Transverse colon (tissue), 4 donors: ENCODE results near the gene SPDYE17. TPM values are rescaled to one million over a fixed set of nuclear protein-coding genes. Genes with fewer than 3 reads are reported as not detected.
"Not testable (repeated sequence)": the region's sequence is repeated elsewhere in the genome, so short reads cannot be mapped to it uniquely, and the experiment has no call there.

Source experiments
- DNase-seq: peaks from one replicate; pipeline ENCODE4 v3.0.0-alpha.2; 2019
- H3K27ac ChIP-seq, 4 donors: fragments of 200-600 bp; sonication (generic); 2 replicates each; pipeline ENCODE4 v1.5.1; 2016 to 2018; ENCODE audit warnings: inconsistent platforms in 4 of 4
- H3K27me3 ChIP-seq: fragments of 200-600 bp; sonication (generic); 2 replicates; pipeline ENCODE4 v1.5.1; 2017; ENCODE audit warnings: inconsistent platforms
- H3K36me3 ChIP-seq, 4 donors: fragments of 200-600 bp; sonication (generic); 2 replicates each; pipeline ENCODE4 v1.5.1; 2017 to 2019; ENCODE audit warnings: inconsistent platforms in 4 of 4
- H3K4me1 ChIP-seq, 4 donors: fragments of 200-600 bp; sonication (generic); 2 replicates each; pipeline ENCODE4 v1.5.1; 2017 to 2020; ENCODE audit warnings: inconsistent platforms in 4 of 4
- H3K4me3 ChIP-seq, 4 donors: fragments of 200-600 bp; sonication (generic); 1 replicate in 1 of 4; 2 replicates in 3 of 4; pipeline versions ENCODE4 v1.5.1 to v1.6.1; 2017 to 2019; ENCODE audit warnings: inconsistent platforms in 4 of 4
- H3K9me3 ChIP-seq, 2 donors: fragments of 200-600 bp; sonication (generic); 2 replicates each; pipeline ENCODE4 v1.5.1; 2017 to 2019; ENCODE audit warnings: inconsistent platforms in 2 of 2
- EP300 ChIP-seq: sonication (generic); formaldehyde crosslinking; IDR thresholded peaks from one replicate; pipeline ENCODE4 v1.6.1; 2017; ENCODE audit warnings: antibody characterized with exemption, low read depth
- POLR2A ChIP-seq: fragments of 450-650 bp; IDR thresholded peaks from one replicate; pipeline ENCODE4 v1.6.1; 2016; ENCODE audit warnings: antibody characterized with exemption, mild to moderate bottlenecking, moderate library complexity
- POLR2AphosphoS5 ChIP-seq, 3 donors: sonication (generic); formaldehyde crosslinking; IDR thresholded peaks; one replicate each; pipeline ENCODE4 v1.6.1; 2016; ENCODE audit warnings: antibody characterized with exemption in 3 of 3
- WGBS, 2 donors: methylation state at CpG; one replicate each; pipeline ENCODE4 v1.1.5; 2018; ENCODE audit warnings: low coverage in 1 of 2; 5-methylcytosine and 5-hydroxymethylcytosine counted together
- in situ Hi-C, 4 donors: fragments of 200-750 bp; cut with MboI; loops; one replicate each; pipeline versions ENCODE4 v1.15.0 to v1.15.1; 2017; ENCODE audit warnings: low sequenced_read_pairs in 3 of 4, low pct_ligation_motif_present in 1 of 4, low pct_unique_long_range_greater_than_20kb in 1 of 4
- intact Hi-C: fragments of 100-400 bp; cut with DNase I; formaldehyde crosslinking; loops from one replicate; pipeline ENCODE4 v1.15.1; 2023; ENCODE audit warnings: low total_unique reads
- total RNA-seq, 4 donors: library from RNA; depleted of rRNA; stranded (reverse); fragments of >200 nt; gene quantifications; one replicate each; pipeline ENCODE4 v1.1.0, GENCODE V29; 2016
- TF ChIP-seq, protein P1 (sequence below), 5 experiments: fragments of 200-600 bp in 3 of 5; fragments of 450-650 bp in 2 of 5; sonication (generic) in 3 of 5; IDR thresholded peaks; 1 replicate in 2 of 5; 2 replicates in 3 of 5; pipeline ENCODE4 v1.5.1; 2016 to 2017; ENCODE audit warnings: antibody characterized with exemption in 5 of 5, inconsistent platforms in 3 of 5, mild to moderate bottlenecking in 2 of 5, moderate library complexity in 1 of 5

Gene SPDYE17
- total RNA-seq, 4 donors from 2014 or later, result not detected

DNA sequence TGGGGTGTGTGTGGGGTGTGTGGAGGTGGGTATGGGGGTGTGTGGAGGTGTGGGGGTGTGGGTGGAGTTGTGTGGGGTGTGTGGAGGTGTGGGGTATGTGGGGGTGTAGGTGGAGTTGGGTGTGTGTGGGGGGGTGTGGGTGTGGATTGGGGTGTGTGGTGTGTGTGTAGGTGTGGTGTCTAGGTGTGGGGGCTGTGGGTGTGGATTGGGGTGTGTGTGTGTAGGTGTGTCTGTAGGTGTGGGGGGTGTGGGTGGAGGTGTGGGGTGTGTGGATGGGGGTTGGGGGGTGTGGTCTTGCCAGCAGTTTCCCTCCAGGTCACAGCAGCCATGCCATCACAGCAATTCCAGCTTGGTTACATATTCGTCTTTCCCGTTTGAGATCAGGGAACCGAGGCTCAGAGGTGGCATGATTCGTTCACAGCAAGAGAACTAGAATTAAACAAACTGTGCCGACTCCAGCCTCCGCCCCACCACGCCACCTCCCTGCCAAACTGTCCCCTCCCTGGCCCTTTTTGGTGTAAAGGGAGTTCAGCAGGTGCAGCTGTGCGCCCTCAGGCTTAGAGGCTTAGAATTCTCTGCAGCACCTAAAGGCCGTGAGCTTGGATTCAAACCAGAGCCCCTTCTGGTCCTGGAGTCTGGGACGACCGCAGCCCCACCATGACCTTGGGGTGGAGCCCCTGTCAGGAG is 33.3 kb downstream of the SPDYE17 start:
- WGBS, 2 donors, result 72% methylated on average over 8 of the region's 11 CpGs; no CpG with 5 or more reads in 1 of the 2 donors
- in situ Hi-C loops, H3K9me3 ChIP-seq, H3K4me1 ChIP-seq, H3K27ac ChIP-seq, DNase-seq, intact Hi-C loops, H3K36me3 ChIP-seq, H3K4me3 ChIP-seq, H3K27me3 ChIP-seq: not testable (repeated sequence)

DNA sequence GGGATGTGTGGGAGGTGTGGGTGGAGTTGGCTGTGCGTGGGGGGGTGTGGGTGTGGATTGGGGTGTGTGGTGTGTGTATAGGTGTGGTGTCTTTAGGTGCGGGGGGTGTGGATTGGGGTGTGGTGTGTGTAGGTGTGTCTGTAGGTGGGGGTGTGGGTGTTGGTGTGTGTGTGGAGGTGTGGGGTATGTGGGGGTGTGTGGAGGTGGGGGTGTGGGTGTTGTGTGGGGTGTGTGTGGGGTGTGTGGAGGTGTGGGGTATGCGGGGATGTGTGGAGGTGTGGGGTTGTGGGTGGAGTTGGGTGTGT is 33.9 kb downstream of the SPDYE17 start:
- Histone ChIP-seq H3K36me3 (no peaks in the 10 kb centered on the region), H3K4me1 (no peaks in the 10 kb centered on the region), H3K27ac (no peak overlapping the region), H3K27me3 (no peaks in the 10 kb centered on the region), H3K4me3 (no peak overlapping the region), H3K9me3 (no peaks in the 10 kb centered on the region)
- intact Hi-C loops (no loop called here), in situ Hi-C loops (no loop called here)
- TF ChIP-seq EP300 (no peak), POLR2A (no peak)
- 58 to 71% methylated on average over 1 to 3 of the region's 3 CpGs for WGBS, 2 donors
- DNase-seq, result no peak

DNA sequence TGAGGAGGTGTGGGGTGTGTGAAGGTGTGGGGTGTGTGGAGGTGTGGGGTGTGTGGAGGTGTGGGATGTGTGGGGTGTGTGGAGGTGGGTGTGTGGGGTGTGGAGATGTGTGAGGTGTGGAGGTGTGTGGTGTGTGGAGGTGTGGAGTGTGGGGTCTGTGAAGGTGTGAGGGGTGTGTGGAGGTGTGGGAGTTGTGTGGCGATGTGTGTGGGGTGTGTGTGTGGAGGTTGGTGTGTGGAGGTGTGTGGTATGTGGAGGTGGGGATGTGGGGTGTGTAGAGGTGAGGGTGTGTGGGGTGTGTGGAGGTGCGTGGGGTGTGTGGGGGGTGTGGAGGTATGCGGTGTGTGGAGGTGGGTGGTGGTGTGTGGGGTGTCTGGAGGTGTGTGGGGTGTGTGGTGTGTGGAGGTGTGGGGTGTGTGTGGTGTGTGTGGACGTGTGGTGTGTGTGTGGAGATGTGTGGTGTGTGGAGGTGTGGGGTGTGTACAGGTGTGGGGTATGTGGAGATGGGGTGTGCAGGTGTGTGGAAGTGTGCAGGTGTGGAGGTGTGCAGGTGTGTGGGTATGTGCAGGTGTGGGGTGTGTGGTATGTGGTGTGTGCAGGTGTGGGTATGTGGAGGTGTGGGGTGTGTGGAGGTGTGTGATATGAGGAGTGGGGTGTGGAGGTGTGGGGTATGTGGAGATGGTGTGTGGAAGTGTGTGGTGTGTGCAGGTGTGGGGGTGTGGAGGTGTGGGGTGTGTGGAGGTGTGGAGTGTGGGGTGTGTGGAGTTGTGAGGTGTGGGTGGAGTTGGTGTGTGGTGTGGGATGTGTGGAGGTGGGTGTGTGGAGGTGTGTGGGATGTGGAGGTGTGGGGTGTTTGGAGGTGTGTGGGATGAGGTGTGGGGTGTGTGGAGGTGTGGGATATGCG is 34.5 kb downstream of the SPDYE17 start:
- in situ Hi-C loops, result no loop called here
- intact Hi-C loops, result no loop called here
- TF ChIP-seq, protein P1, sequence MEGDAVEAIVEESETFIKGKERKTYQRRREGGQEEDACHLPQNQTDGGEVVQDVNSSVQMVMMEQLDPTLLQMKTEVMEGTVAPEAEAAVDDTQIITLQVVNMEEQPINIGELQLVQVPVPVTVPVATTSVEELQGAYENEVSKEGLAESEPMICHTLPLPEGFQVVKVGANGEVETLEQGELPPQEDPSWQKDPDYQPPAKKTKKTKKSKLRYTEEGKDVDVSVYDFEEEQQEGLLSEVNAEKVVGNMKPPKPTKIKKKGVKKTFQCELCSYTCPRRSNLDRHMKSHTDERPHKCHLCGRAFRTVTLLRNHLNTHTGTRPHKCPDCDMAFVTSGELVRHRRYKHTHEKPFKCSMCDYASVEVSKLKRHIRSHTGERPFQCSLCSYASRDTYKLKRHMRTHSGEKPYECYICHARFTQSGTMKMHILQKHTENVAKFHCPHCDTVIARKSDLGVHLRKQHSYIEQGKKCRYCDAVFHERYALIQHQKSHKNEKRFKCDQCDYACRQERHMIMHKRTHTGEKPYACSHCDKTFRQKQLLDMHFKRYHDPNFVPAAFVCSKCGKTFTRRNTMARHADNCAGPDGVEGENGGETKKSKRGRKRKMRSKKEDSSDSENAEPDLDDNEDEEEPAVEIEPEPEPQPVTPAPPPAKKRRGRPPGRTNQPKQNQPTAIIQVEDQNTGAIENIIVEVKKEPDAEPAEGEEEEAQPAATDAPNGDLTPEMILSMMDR (IDR thresholded peaks at IDR 0.05), result no peak
- no peak for TF ChIP-seq EP300
- no peak for TF ChIP-seq POLR2A
- no peak for TF ChIP-seq POLR2AphosphoS5 (IDR thresholded peaks at IDR 0.05)
- H3K27ac ChIP-seq, result no peak overlapping the region
- H3K36me3 ChIP-seq, result no peaks in the 10 kb centered on the region
- no peaks in the 10 kb centered on the region for H3K9me3 ChIP-seq
- no peaks in the 10 kb centered on the region for H3K27me3 ChIP-seq
- 68 to 77% methylated on average over 4 to 5 of the region's 5 CpGs for WGBS, 2 donors
- no peak for DNase-seq
- no peaks in the 10 kb centered on the region for H3K4me1 ChIP-seq
- H3K4me3 ChIP-seq, result no peak overlapping the region

DNA sequence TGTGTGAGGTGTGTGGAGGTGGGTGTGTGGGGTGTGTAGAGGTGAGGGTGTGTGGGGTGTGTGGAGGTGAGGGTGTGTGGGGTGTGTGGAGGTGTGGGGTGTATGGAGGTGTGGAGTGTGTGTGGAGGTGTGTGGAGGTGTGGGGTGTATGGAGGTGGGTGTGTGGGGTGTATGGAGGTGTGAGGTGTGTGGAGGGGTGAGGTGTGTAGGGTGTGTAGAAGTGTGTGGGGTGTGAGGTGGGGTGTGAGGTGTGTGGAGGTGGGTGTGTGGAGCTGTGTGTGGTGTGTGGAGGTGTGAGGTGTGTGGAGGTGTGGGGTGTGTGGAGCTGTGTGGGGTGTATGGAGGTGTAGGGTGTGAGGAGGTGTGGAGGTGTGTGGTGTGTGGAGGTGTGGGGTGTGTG is 35.2 kb downstream of the SPDYE17 start:
- in situ Hi-C loops, DNase-seq, intact Hi-C loops, H3K36me3 ChIP-seq, H3K27me3 ChIP-seq, H3K27ac ChIP-seq, H3K4me3 ChIP-seq, H3K4me1 ChIP-seq, H3K9me3 ChIP-seq: not testable (repeated sequence)

DNA sequence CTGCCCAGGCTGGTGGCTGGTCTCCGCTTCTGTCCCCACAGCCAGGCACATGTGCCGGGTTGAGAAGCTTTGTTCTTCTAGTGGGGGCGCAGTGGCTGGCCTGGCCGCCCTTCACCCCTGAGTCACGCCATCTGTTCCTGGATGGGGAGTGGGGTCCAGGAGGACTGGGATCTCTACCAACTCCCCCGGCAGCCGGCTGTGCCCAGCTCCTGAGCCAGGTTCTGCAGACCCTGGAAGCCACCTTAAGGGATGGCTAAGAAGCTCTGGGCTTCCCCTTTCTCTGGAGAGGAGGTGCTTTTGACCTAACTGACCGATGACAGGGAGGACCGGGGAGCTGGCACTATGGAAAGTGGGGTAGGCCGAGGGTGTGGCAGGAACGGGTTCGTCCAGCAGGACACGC is 37.9 kb downstream of the SPDYE17 start:
- 94% methylated on average over 7 of the region's 13 CpGs; no CpG with 5 or more reads in 1 of the 2 donors for WGBS, 2 donors
- in situ Hi-C loops, H3K9me3 ChIP-seq, intact Hi-C loops, H3K4me3 ChIP-seq, H3K36me3 ChIP-seq, H3K27me3 ChIP-seq, H3K4me1 ChIP-seq, DNase-seq, H3K27ac ChIP-seq: not testable (repeated sequence)

DNA sequence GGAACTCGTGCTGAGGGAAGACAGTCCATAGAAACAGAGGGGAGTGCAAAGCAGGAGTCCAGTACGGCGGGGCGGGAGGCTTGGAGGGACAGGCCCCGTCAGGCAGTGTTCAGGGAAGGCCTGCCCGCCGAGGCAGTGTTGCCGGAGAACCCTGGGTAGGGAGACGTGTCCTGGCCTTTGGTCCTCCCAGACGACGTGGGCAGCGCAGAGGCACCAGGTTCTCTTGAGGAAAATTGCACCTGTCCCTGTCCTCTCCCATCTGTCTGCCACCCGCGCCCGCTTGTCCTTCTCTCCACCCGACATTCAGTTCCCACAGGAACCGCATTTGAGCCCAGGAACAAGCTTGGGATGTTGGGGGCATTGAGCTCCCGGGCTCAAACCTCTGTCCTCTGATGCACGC is 38.3 kb downstream of the SPDYE17 start:
- H3K27me3 ChIP-seq, H3K4me1 ChIP-seq, H3K27ac ChIP-seq, H3K36me3 ChIP-seq, H3K9me3 ChIP-seq, H3K4me3 ChIP-seq, intact Hi-C loops, DNase-seq, in situ Hi-C loops: not testable (repeated sequence)
- 94% methylated on average over 19 of the region's 19 CpGs; no CpG with 5 or more reads in 1 of the 2 donors for WGBS, 2 donors

DNA sequence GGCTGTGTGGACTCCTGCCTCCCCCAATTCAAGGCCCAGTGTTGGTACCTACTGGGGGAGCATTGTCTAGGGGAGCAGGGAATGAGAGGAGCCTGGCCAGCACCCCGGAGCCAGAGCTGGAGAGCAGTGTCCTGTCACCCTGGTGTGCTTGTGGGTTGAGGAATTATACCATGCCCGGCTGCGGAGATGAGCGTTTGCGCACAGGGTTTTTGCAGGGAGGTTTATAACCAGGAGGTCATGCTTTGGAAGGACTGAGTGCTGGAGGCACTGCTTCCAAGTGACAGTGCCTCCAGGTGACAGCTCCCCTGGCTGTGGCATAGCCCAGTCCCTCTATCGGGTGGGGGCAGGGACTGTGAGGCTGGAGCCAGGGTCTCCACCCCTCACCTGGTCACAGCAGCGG is 39.3 kb downstream of the SPDYE17 start:
- in situ Hi-C loops, H3K4me1 ChIP-seq, DNase-seq, intact Hi-C loops, H3K27me3 ChIP-seq, H3K36me3 ChIP-seq, H3K27ac ChIP-seq, H3K4me3 ChIP-seq, H3K9me3 ChIP-seq: not testable (repeated sequence)
- 93% methylated on average over 3 of the region's 7 CpGs; no CpG with 5 or more reads in 1 of the 2 donors for WGBS, 2 donors

DNA sequence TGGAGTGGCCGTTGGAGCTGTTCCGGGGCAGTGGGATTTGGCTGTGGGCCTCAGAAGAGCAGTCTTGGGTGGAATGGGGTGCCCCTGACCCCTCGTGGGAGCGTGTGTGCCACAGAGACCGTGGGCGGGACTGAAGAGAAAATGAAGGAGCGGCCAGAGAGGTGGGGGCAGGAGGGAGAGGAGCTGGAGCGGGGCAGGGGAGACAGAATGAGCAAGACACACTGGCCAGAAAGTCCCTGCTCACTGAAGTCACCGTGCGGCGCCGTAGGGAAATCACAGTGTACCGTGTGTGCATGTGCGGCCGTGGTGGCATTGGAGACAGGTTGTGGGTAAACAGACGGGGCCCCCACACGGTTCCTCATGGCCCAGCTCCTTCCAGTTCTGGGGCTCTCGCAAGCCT is 40.0 kb downstream of the SPDYE17 start:
- H3K9me3 ChIP-seq, intact Hi-C loops, H3K27me3 ChIP-seq, H3K4me3 ChIP-seq, H3K36me3 ChIP-seq, in situ Hi-C loops, DNase-seq, H3K4me1 ChIP-seq, H3K27ac ChIP-seq: not testable (repeated sequence)
- 77% methylated on average over 9 of the region's 18 CpGs; no CpG with 5 or more reads in 1 of the 2 donors for WGBS, 2 donors

DNA sequence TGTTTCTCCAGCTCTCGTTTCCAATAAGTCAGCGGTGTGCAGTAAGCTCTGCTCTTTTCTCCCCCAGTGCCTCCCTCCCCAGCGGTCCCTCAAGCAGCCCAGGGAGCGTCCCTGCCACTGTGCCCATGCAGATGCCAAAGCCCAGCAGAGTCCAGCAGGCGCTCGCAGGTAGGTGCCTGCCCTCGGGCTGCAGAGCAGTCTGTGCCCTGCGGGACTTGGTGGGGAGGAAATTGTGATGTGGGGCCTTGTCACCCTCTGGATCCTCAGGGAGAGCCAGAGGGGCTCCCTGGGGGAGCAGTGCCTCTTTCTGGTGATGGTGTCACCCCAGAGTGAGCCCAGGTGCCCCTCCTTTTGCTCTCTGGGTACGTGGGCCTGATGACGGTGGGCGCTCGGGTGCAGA is 42.0 kb downstream of the SPDYE17 start:
- intact Hi-C loops, H3K4me1 ChIP-seq, DNase-seq, H3K27ac ChIP-seq, H3K36me3 ChIP-seq, H3K9me3 ChIP-seq, in situ Hi-C loops, H3K4me3 ChIP-seq, H3K27me3 ChIP-seq: not testable (repeated sequence)
- 85% methylated on average over 4 of the region's 12 CpGs; no CpG with 5 or more reads in 1 of the 2 donors for WGBS, 2 donors
